H1 (cell line): ENCODE measurements around the gene CCDC83. TPM values are rescaled to one million over a fixed set of nuclear protein-coding genes. Genes with fewer than 3 reads are reported as not detected.
"Not testable (repeated sequence)": the region's sequence is repeated elsewhere in the genome, so short reads cannot be mapped to it uniquely, and the experiment has no call there.

ENCODE experiments used
- CTCF ChIA-PET: fragments of 300-600 bp; sonication (Branson Sonifier 250); formaldehyde crosslinking; loops from one replicate; lab custom pipeline; 2021; ENCODE audit not compliant: partially characterized antibody; lab: Charles Lee
- POLR2A ChIA-PET: fragments of 300-600 bp; sonication (Branson Sonifier 250); formaldehyde crosslinking; loops from one replicate; lab custom pipeline; 2021; ENCODE audit warnings: inconsistent platforms; ENCODE audit not compliant: partially characterized antibody; lab: Charles Lee
- DNase-seq, 2 experiments: peaks; one replicate each; pipeline versions ENCODE4 v3.0.0 to v3.0.0-alpha.2; 2010 to 2022; ENCODE audit warnings: low spot score in 2 of 2, low read depth in 1 of 2, mixed read lengths in 1 of 2
- FAIRE-seq: peaks from 2 replicates; lab custom pipeline; 2011; peaks lifted over from hg19 to GRCh38; lab: Jason Lieb, UNC
- H2AFZ ChIP-seq: 2 replicates; pipeline ENCODE4 v1.8.1; 2012; ENCODE audit warnings: low read length, inconsistent platforms
- H2AK5ac ChIP-seq: 2 replicates; pipeline ENCODE4 v1.6.1; 2013; ENCODE audit warnings: low read depth, low read length
- H2BK120ac ChIP-seq: replicated peaks from 2 replicates; pipeline ENCODE3; 2013; ENCODE audit warnings: low read depth, low read length, inconsistent platforms
- H2BK12ac ChIP-seq: 2 replicates; pipeline ENCODE4 v1.6.1; 2013; ENCODE audit warnings: low read depth, low read length
- H2BK15ac ChIP-seq: 2 replicates; pipeline ENCODE4 v1.6.1; 2013; ENCODE audit warnings: low read length
- H2BK20ac ChIP-seq: 2 replicates; pipeline ENCODE4 v1.6.1; 2013; ENCODE audit warnings: low read length
- H2BK5ac ChIP-seq: 2 replicates; pipeline ENCODE4 v1.6.1; 2013; ENCODE audit warnings: low read depth, low read length
- H3K14ac ChIP-seq: 2 replicates; pipeline ENCODE4 v1.6.1; 2013; ENCODE audit warnings: inconsistent platforms; ENCODE audit not compliant: insufficient read length
- H3K18ac ChIP-seq: 2 replicates; pipeline ENCODE4 v1.6.1; 2013; ENCODE audit warnings: low read length; ENCODE audit errors: extremely low read depth
- H3K23ac ChIP-seq: 2 replicates; pipeline ENCODE4 v1.6.1; 2013; ENCODE audit warnings: inconsistent platforms; ENCODE audit not compliant: insufficient read length
- H3K23me2 ChIP-seq: 2 replicates; pipeline ENCODE4 v1.6.1; 2013; ENCODE audit warnings: low read depth, low read length
- H3K27ac ChIP-seq: 2 replicates; pipeline ENCODE4 v1.6.1; 2011; ENCODE audit warnings: low read depth, low read length, inconsistent platforms
- H3K27me3 ChIP-seq, 4 experiments: replicated peaks in 1 of 4; 1 replicate in 1 of 4; 2 replicates in 3 of 4; pipeline versions ENCODE4 v1.6.1 to v1.8.1; 2011 to 2013; ENCODE audit warnings: low read length in 3 of 4, mild to moderate bottlenecking in 3 of 4, inconsistent platforms in 2 of 4, mixed read lengths in 2 of 4, moderate library complexity in 1 of 4; ENCODE audit not compliant: control insufficient read depth in 3 of 4, insufficient read depth in 3 of 4; ENCODE audit errors: extremely low read depth in 1 of 4
- H3K36me3 ChIP-seq, 4 experiments: 2 replicates each; pipeline versions ENCODE4 v1.6.1 to v1.8.1; 2011 to 2013; ENCODE audit warnings: mild to moderate bottlenecking in 4 of 4, low read length in 3 of 4, moderate library complexity in 2 of 4, control low read depth in 1 of 4, inconsistent platforms in 1 of 4; ENCODE audit not compliant: insufficient read depth in 4 of 4, control insufficient read depth in 2 of 4
- H3K4ac ChIP-seq: replicated peaks from 2 replicates; pipeline ENCODE3; 2013; ENCODE audit warnings: low read length, low read depth, mixed read lengths, inconsistent platforms; ENCODE audit not compliant: insufficient read length
- H3K4me1 ChIP-seq, 4 experiments: replicated peaks in 1 of 4; 1 replicate in 1 of 4; 2 replicates in 3 of 4; pipeline versions ENCODE4 v1.6.1 to v1.8.1; 2011 to 2013; ENCODE audit warnings: low read length in 3 of 4, inconsistent platforms in 2 of 4, mixed read lengths in 1 of 4; ENCODE audit not compliant: insufficient read depth in 4 of 4, control insufficient read depth in 3 of 4
- H3K4me2 ChIP-seq, 2 experiments: 2 replicates each; pipeline versions ENCODE4 v1.6.1 to v1.8.1; 2011 to 2013; ENCODE audit warnings: low read depth in 2 of 2, low read length in 2 of 2, control low read depth in 1 of 2, inconsistent platforms in 1 of 2, mild to moderate bottlenecking in 1 of 2; ENCODE audit not compliant: insufficient read depth in 1 of 2
- H3K4me3 ChIP-seq, 4 experiments: fragments of 200-600, 300-600 bp in 1 of 4; sonication (generic), shearing (Covaris generic), sonication (Bioruptor Twin) in 1 of 4; 2 replicates each; pipeline versions ENCODE4 v1.5.1 to v1.8.1; 2011 to 2016; ENCODE audit warnings: low read length in 4 of 4, low read depth in 3 of 4, control low read depth in 2 of 4, inconsistent platforms in 2 of 4, mild to moderate bottlenecking in 2 of 4, mixed read lengths in 1 of 4, moderate library complexity in 1 of 4; ENCODE audit not compliant: insufficient read depth in 2 of 4; ENCODE audit errors: extremely low read depth in 1 of 4
- H3K56ac ChIP-seq: replicated peaks from 2 replicates; pipeline ENCODE3; 2013; ENCODE audit warnings: low read depth, mild to moderate bottlenecking, mixed read lengths, low read length, inconsistent platforms; ENCODE audit not compliant: insufficient read length
- H3K79me1 ChIP-seq: 2 replicates; pipeline ENCODE4 v1.6.1; 2013; ENCODE audit warnings: low read depth, low read length, control low read depth
- H3K79me2 ChIP-seq, 2 experiments: 2 replicates each; pipeline versions ENCODE4 v1.6.1 to v1.8.1; 2012 to 2013; ENCODE audit warnings: low read length in 2 of 2, mild to moderate bottlenecking in 2 of 2, inconsistent platforms in 1 of 2; ENCODE audit not compliant: insufficient read depth in 2 of 2, control insufficient read depth in 1 of 2
- H3K9ac ChIP-seq, 4 experiments: replicated peaks in 1 of 4; 1 replicate in 1 of 4; 2 replicates in 3 of 4; pipeline versions ENCODE4 v1.6.1 to v1.8.1; 2011 to 2013; ENCODE audit warnings: low read depth in 3 of 4, low read length in 3 of 4, control low read depth in 2 of 4, mild to moderate bottlenecking in 2 of 4, moderate library complexity in 2 of 4, inconsistent platforms in 1 of 4; ENCODE audit errors: extremely low read depth in 1 of 4
- H3K9me3 ChIP-seq, 2 experiments: 2 replicates each; pipeline versions ENCODE4 v1.6.1 to v1.8.1; 2012 to 2013; ENCODE audit warnings: mild to moderate bottlenecking in 2 of 2, moderate library complexity in 2 of 2, control low read depth in 1 of 2, inconsistent platforms in 1 of 2, low read depth in 1 of 2, low read length in 1 of 2, mixed read lengths in 1 of 2; ENCODE audit not compliant: insufficient read depth in 2 of 2
- H4K20me1 ChIP-seq, 2 experiments: replicated peaks in 1 of 2; 2 replicates each; pipeline versions ENCODE3 to v1.8.1; 2011 to 2013; ENCODE audit warnings: inconsistent platforms in 2 of 2, low read length in 2 of 2, mild to moderate bottlenecking in 1 of 2; ENCODE audit not compliant: insufficient read depth in 2 of 2, control insufficient read depth in 1 of 2
- H4K5ac ChIP-seq: 2 replicates; pipeline ENCODE4 v1.6.1; 2013; ENCODE audit warnings: low read length, low read depth, mixed read lengths, inconsistent platforms; ENCODE audit not compliant: insufficient read length
- H4K8ac ChIP-seq: 2 replicates; pipeline ENCODE4 v1.8.0; 2013; ENCODE audit warnings: mild to moderate bottlenecking, moderate library complexity, low read length, inconsistent platforms; ENCODE audit not compliant: insufficient read depth; ENCODE audit errors: extremely low read depth
- H4K91ac ChIP-seq: replicated peaks from 2 replicates; pipeline ENCODE3; 2013; ENCODE audit warnings: low read length, mixed read lengths, inconsistent platforms; ENCODE audit not compliant: insufficient read length
- WGBS, 2 experiments: shearing (Covaris generic) in 1 of 2; methylation state at CpG; one replicate each; pipeline versions ENCODE4 v1.1.6 to v1.1.7; 2013 to 2015; ENCODE audit warnings: low lambda C conversion rate in 2 of 2, mixed read lengths in 2 of 2, inconsistent platforms in 1 of 2, low coverage in 1 of 2, missing lambda C conversion rate in 1 of 2; ENCODE audit not compliant: insufficient replicate concordance in 2 of 2, insufficient coverage in 1 of 2, insufficient read length in 1 of 2; ENCODE audit errors: extremely low coverage in 1 of 2, missing lambda C conversion rate in 1 of 2; 5-methylcytosine and 5-hydroxymethylcytosine counted together
- polyA plus RNA-seq, 7 experiments: library from polyadenylated mRNA; depleted of rRNA in 3 of 7; stranded (reverse) in 5 of 7; unstranded in 2 of 7; fragments of >200 nt in 5 of 7; fragments of 200-250 nt in 2 of 7; gene quantifications; 1 replicate in 5 of 7; 2 replicates in 1 of 7; 4 replicates in 1 of 7; pipeline versions ENCODE4 v1.2.1 to v1.2.3, GENCODE V29; 2011 to 2013; ENCODE audit warnings: missing spikeins in 2 of 7, mixed read lengths in 2 of 7
- total RNA-seq: library from RNA; stranded (reverse); fragmentation: NEBNext Ultra II Directional; extraction: Animal tissue kit (Norgen Biotek cat#: 25700); gene quantifications from 2 replicates; pipeline ENCODE4 v1.2.1, GENCODE V29; 2021

The CCDC83 gene
- total and polyA plus RNA-seq, 2 of the 8 experiments (the other 6 are each of a cell fraction or from before 2014, with no cell fraction given) = not detected

GRCh38 chr11:85853541-85853940, 1.6 kb upstream of the CCDC83 start:
- H3K27ac ChIP-seq, H3K14ac ChIP-seq, H3K79me2 ChIP-seq, CTCF ChIA-PET, H3K23me2 ChIP-seq, H2BK12ac ChIP-seq, H3K4ac ChIP-seq, H3K4me2 ChIP-seq, H2BK120ac ChIP-seq, H3K56ac ChIP-seq, H3K18ac ChIP-seq, H2AK5ac ChIP-seq, H3K4me3 ChIP-seq, H2AFZ ChIP-seq, H3K79me1 ChIP-seq, H3K23ac ChIP-seq, H2BK20ac ChIP-seq, DNase-seq, FAIRE-seq, H4K5ac ChIP-seq, H4K8ac ChIP-seq, H2BK5ac ChIP-seq, H3K9ac ChIP-seq, H3K4me1 ChIP-seq, POLR2A ChIA-PET, H4K91ac ChIP-seq, H4K20me1 ChIP-seq, H2BK15ac ChIP-seq, H3K27me3 ChIP-seq: not testable (repeated sequence)
- Histone ChIP-seq H3K36me3 (peaks cover 0 to 13% (median 0%) of the 10 kb centered on the region in 4 experiments; a peak in 2 of 8 replicates), H3K9me3 (peaks cover 4 to 15% of the 10 kb centered on the region in 2 experiments; a peak in 3 of 4 replicates)
- WGBS, 2 experiments = 85% methylated on average over 4 of the region's 7 CpGs; no CpG with 5 or more reads in 1 of the 2 experiments
